GM19455 (cell line): ENCODE results near the gene PIK3C3.
"Not testable (repeated sequence)": the region's sequence is repeated elsewhere in the genome, so short reads cannot be mapped to it uniquely, and the experiment has no call there.

ENCODE experiments used
- ATAC-seq: cut with Tn5 transposase; IDR thresholded peaks from one replicate; pipeline ENCODE4 v1.9.1; 2021; ENCODE audit not compliant: unreplicated experiment

Gene PIK3C3

GRCh38 chr18:41965634-41966255 lies 10.7 kb downstream of the PIK3C3 start:
- no peak for ATAC-seq

GRCh38 chr18:41966943-41967342 lies 11.9 kb downstream of the PIK3C3 start:
- ATAC-seq: no peak

- ATAC-seq: no peak
Measured at GRCh38 chr18:41967680-41968079, 12.6 kb downstream of the PIK3C3 start.

GRCh38 chr18:41969881-41970280 lies 14.8 kb downstream of the PIK3C3 start:
- no peak for ATAC-seq

GRCh38 chr18:41972067-41972925 lies 17.3 kb downstream of the PIK3C3 start:
- no peak for ATAC-seq

- no peak for ATAC-seq
Measured at GRCh38 chr18:41973983-41974382, 18.9 kb downstream of the PIK3C3 start.

GRCh38 chr18:41974796-41975201 lies 19.8 kb downstream of the PIK3C3 start:
- ATAC-seq: no peak

- no peak for ATAC-seq
Measured at GRCh38 chr18:41975284-41975683, 20.2 kb downstream of the PIK3C3 start.

- ATAC-seq: no peak
Measured at GRCh38 chr18:41977233-41977632, 22.2 kb downstream of the PIK3C3 start.

GRCh38 chr18:41982942-41983660 lies 28.1 kb downstream of the PIK3C3 start:
- peak; percentile 96 for ATAC-seq

GRCh38 chr18:41985914-41986313 lies 30.9 kb downstream of the PIK3C3 start:
- no peak for ATAC-seq

GRCh38 chr18:41989508-41989907 lies 34.5 kb downstream of the PIK3C3 start:
- no peak for ATAC-seq

GRCh38 chr18:41992066-41992465 lies 37.0 kb downstream of the PIK3C3 start:
- ATAC-seq: no peak

GRCh38 chr18:41992703-41993102 lies 37.7 kb downstream of the PIK3C3 start:
- ATAC-seq: no peak

GRCh38 chr18:41993151-41993550 lies 38.1 kb downstream of the PIK3C3 start:
- no peak for ATAC-seq

- no peak for ATAC-seq
Measured at GRCh38 chr18:41996020-41996419, 41.0 kb downstream of the PIK3C3 start.

- ATAC-seq: no peak
Measured at GRCh38 chr18:41999751-42000150, 44.7 kb downstream of the PIK3C3 start.

GRCh38 chr18:42001801-42002200 lies 46.8 kb downstream of the PIK3C3 start:
- ATAC-seq: no peak

GRCh38 chr18:42004653-42005052 lies 49.6 kb downstream of the PIK3C3 start:
- ATAC-seq: no peak

GRCh38 chr18:42005782-42006181 lies 50.7 kb downstream of the PIK3C3 start:
- ATAC-seq: no peak

- ATAC-seq: not testable (repeated sequence)
Measured at GRCh38 chr18:42009457-42009856, 54.4 kb downstream of the PIK3C3 start.

GRCh38 chr18:42011053-42011452 lies 56.0 kb downstream of the PIK3C3 start:
- ATAC-seq: peak; percentile 100
